Activated T-cell treated with anti-CD3 and anti-CD28 coated beads, Interleukin-2, amount 50 U/mL, for 72 hours (primary cell): ENCODE data around the gene CDH6. TPM values are rescaled to one million over a fixed set of nuclear protein-coding genes. Genes with fewer than 3 reads are reported as not detected.
"Not testable (repeated sequence)": the region's sequence is repeated elsewhere in the genome, so short reads cannot be mapped to it uniquely, and the experiment has no call there.

Experiments used
- ATAC-seq, 2 donors: fragments of 150-1000 bp; cut with Tn5 transposase; replicated peaks in 1 of 2; 2 replicates each; pipeline ENCODE4 v1.10.0; 2021; ENCODE audit warnings: moderate library complexity in 2 of 2, mild to moderate bottlenecking in 1 of 2
- DNase-seq, 2 donors: peaks; one replicate each; pipeline ENCODE4 v3.0.0; 2021 to 2022; ENCODE audit warnings: mixed read lengths in 1 of 2
- H3K27ac Mint-ChIP-seq: one replicate; pipeline ENCODE4 v1.8.0; 2022; ENCODE audit warnings: mild to moderate bottlenecking, moderate library complexity, mixed read lengths
- H3K27me3 Mint-ChIP-seq: one replicate; pipeline ENCODE4 v1.8.0; 2022; ENCODE audit warnings: low read depth, mixed read lengths
- H3K36me3 Mint-ChIP-seq, 2 donors: one replicate each; pipeline ENCODE4 v1.8.0; 2022; ENCODE audit warnings: mixed read lengths in 2 of 2, mild to moderate bottlenecking in 1 of 2; ENCODE audit not compliant: insufficient read depth in 2 of 2
- H3K4me1 Mint-ChIP-seq: one replicate; pipeline ENCODE4 v1.8.0; 2022; ENCODE audit warnings: low read depth, mixed read lengths
- H3K4me3 Mint-ChIP-seq, 2 donors: one replicate each; pipeline ENCODE4 v1.8.0; 2022; ENCODE audit warnings: mild to moderate bottlenecking in 2 of 2, mixed read lengths in 2 of 2, moderate library complexity in 2 of 2
- H3K9me3 Mint-ChIP-seq, 2 donors: one replicate each; pipeline ENCODE4 v1.8.0; 2022; ENCODE audit warnings: mixed read lengths in 2 of 2
- total RNA-seq, 2 donors: library from RNA; stranded (reverse); gene quantifications; one replicate each; pipeline ENCODE4 v1.2.3, GENCODE V29; 2022

Gene CDH6
- total RNA-seq, 2 donors from 2014 or later = not detected

GRCh38 chr5:31361234-31361633 lies 167.7 kb downstream of the CDH6 start:
- Mint-ChIP-seq H3K36me3 (peaks cover 0 to 4% of the 10 kb centered on the region in 2 donors), H3K27ac (no peak overlapping the region), H3K27me3 (peaks cover 7% of the 10 kb centered on the region), H3K9me3 (peaks cover 7 to 9% of the 10 kb centered on the region in 2 donors), H3K4me3 (no peak overlapping the region), H3K4me1 (no peaks in the 10 kb centered on the region)
- DNase-seq (no peak), ATAC-seq (no peak)

GRCh38 chr5:31361704-31362528 lies 168.4 kb downstream of the CDH6 start:
- not testable (repeated sequence) for H3K4me3 Mint-ChIP-seq, DNase-seq, H3K27ac Mint-ChIP-seq, H3K36me3 Mint-ChIP-seq, H3K27me3 Mint-ChIP-seq, H3K9me3 Mint-ChIP-seq, H3K4me1 Mint-ChIP-seq, ATAC-seq

- H3K27ac Mint-ChIP-seq = no peak overlapping the region
- H3K27me3 Mint-ChIP-seq = peaks cover 8% of the 10 kb centered on the region
- DNase-seq = no peak
- no peak overlapping the region for H3K4me3 Mint-ChIP-seq
- no peak for ATAC-seq
- H3K36me3 Mint-ChIP-seq = peaks cover 0 to 4% of the 10 kb centered on the region in 2 donors
- peaks cover 7 to 9% of the 10 kb centered on the region in 2 donors for H3K9me3 Mint-ChIP-seq
- H3K4me1 Mint-ChIP-seq = no peaks in the 10 kb centered on the region
Observed at GRCh38 chr5:31362529-31362900, 169.0 kb downstream of the CDH6 start.

GRCh38 chr5:31362931-31363568 lies 169.6 kb downstream of the CDH6 start:
- H3K27ac Mint-ChIP-seq = no peak overlapping the region
- peaks cover 12% of the 10 kb centered on the region for H3K27me3 Mint-ChIP-seq
- H3K4me3 Mint-ChIP-seq = no peak overlapping the region
- ATAC-seq (no peak), DNase-seq (no peak)
- peaks cover 0 to 4% of the 10 kb centered on the region in 2 donors for H3K36me3 Mint-ChIP-seq
- peaks cover 7% of the 10 kb centered on the region in 2 donors for H3K9me3 Mint-ChIP-seq
- no peaks in the 10 kb centered on the region for H3K4me1 Mint-ChIP-seq

GRCh38 chr5:31364881-31365636 lies 171.6 kb downstream of the CDH6 start:
- ATAC-seq (no peak), DNase-seq (no peak)
- H3K27me3 Mint-ChIP-seq = peaks cover 27% of the 10 kb centered on the region
- peaks cover 7% of the 10 kb centered on the region in 2 donors for H3K9me3 Mint-ChIP-seq
- no peaks in the 10 kb centered on the region for H3K4me1 Mint-ChIP-seq
- H3K4me3 Mint-ChIP-seq = no peak overlapping the region
- H3K27ac Mint-ChIP-seq = no peak overlapping the region
- peaks cover 0 to 4% of the 10 kb centered on the region in 2 donors for H3K36me3 Mint-ChIP-seq

- Mint-ChIP-seq H3K36me3 (peaks cover 0 to 4% of the 10 kb centered on the region in 2 donors), H3K9me3 (peaks cover 7% of the 10 kb centered on the region in 2 donors), H3K4me3 (no peak overlapping the region), H3K27ac (no peak overlapping the region), H3K4me1 (no peaks in the 10 kb centered on the region), H3K27me3 (peaks cover 30% of the 10 kb centered on the region)
- no peak for ATAC-seq
- DNase-seq = no peak
Observed at GRCh38 chr5:31365776-31366175, 172.3 kb downstream of the CDH6 start.

GRCh38 chr5:31366941-31367340 lies 173.5 kb downstream of the CDH6 start:
- Mint-ChIP-seq H3K4me3 (no peak overlapping the region), H3K4me1 (no peaks in the 10 kb centered on the region), H3K27me3 (peaks cover 37% of the 10 kb centered on the region), H3K27ac (no peak overlapping the region), H3K9me3 (peaks cover 7 to 9% of the 10 kb centered on the region in 2 donors), H3K36me3 (peaks cover 0 to 4% of the 10 kb centered on the region in 2 donors)
- DNase-seq = no peak
- no peak for ATAC-seq

GRCh38 chr5:31372124-31372523 lies 178.6 kb downstream of the CDH6 start:
- Mint-ChIP-seq H3K4me3 (no peak overlapping the region), H3K27ac (no peak overlapping the region), H3K9me3 (peaks cover 0 to 2% of the 10 kb centered on the region in 2 donors), H3K27me3 (peaks cover 36% of the 10 kb centered on the region), H3K36me3 (no peaks in the 10 kb centered on the region), H3K4me1 (no peaks in the 10 kb centered on the region)
- DNase-seq (no peak), ATAC-seq (no peak)

- H3K4me3 Mint-ChIP-seq = no peak overlapping the region
- peaks cover 11% of the 10 kb centered on the region for H3K27me3 Mint-ChIP-seq
- H3K36me3 Mint-ChIP-seq = no peaks in the 10 kb centered on the region
- peaks cover 0 to 1% of the 10 kb centered on the region in 2 donors for H3K9me3 Mint-ChIP-seq
- ATAC-seq (no peak), DNase-seq (no peak)
- no peak overlapping the region for H3K27ac Mint-ChIP-seq
- H3K4me1 Mint-ChIP-seq = no peaks in the 10 kb centered on the region
Observed at GRCh38 chr5:31375999-31376720, 182.7 kb downstream of the CDH6 start.

GRCh38 chr5:31377274-31377946 lies 183.9 kb downstream of the CDH6 start:
- no peaks in the 10 kb centered on the region for H3K36me3 Mint-ChIP-seq
- no peak overlapping the region for H3K27ac Mint-ChIP-seq
- H3K4me1 Mint-ChIP-seq = no peaks in the 10 kb centered on the region
- H3K9me3 Mint-ChIP-seq = no peaks in the 10 kb centered on the region
- no peak overlapping the region for H3K4me3 Mint-ChIP-seq
- ATAC-seq = no peak
- peaks cover 3% of the 10 kb centered on the region for H3K27me3 Mint-ChIP-seq
- DNase-seq = no peak

- DNase-seq (no peak), ATAC-seq (no peak)
- Mint-ChIP-seq H3K9me3 (no peaks in the 10 kb centered on the region), H3K36me3 (no peaks in the 10 kb centered on the region), H3K27ac (no peak overlapping the region), H3K27me3 (no peaks in the 10 kb centered on the region), H3K4me3 (no peak overlapping the region), H3K4me1 (no peaks in the 10 kb centered on the region)
Observed at GRCh38 chr5:31378136-31378535, 184.7 kb downstream of the CDH6 start.
